HEK293 (cell line): Measurements from ENCODE around the gene GLOD4.
A peak's percentile ranks its signal among the peaks of the same experiment; 100 is the strongest.

Experiments
- CTCF ChIA-PET: fragments of 350-600 bp; formaldehyde crosslinking; extraction: SDS; loops from one replicate; lab custom pipeline; 2021; ENCODE audit warnings: antibody characterized with exemption; lab: Yijun Ruan, JAX
- POLR2A ChIA-PET: fragments of 300-600 bp; formaldehyde crosslinking; extraction: SDS; loops from one replicate; lab custom pipeline; 2020; ENCODE audit warnings: antibody characterized with exemption, inconsistent platforms; lab: Yijun Ruan, JAX
- H3K27ac ChIP-seq: fragments of 200-500 bp; sonication (Bioruptor generic); 2 replicates; pipeline ENCODE4 v1.5.1; 2014; ENCODE audit warnings: low read depth, low read length, control low read depth, inconsistent platforms; ENCODE audit errors: extremely low read depth
- H3K36me3 ChIP-seq, 2 experiments: fragments of 200-500 bp in 1 of 2; sonication (Bioruptor generic) in 1 of 2; 1 replicate in 1 of 2; 2 replicates in 1 of 2; pipeline ENCODE4 v1.5.1; 2014 to 2017; ENCODE audit warnings: inconsistent platforms in 2 of 2, low read length in 2 of 2; ENCODE audit not compliant: control insufficient read depth in 2 of 2, insufficient read depth in 1 of 2
- H3K4me1 ChIP-seq: fragments of 200-500 bp; sonication (Bioruptor generic); 2 replicates; pipeline ENCODE4 v1.5.1; 2014; ENCODE audit warnings: mild to moderate bottlenecking, low read length, inconsistent platforms; ENCODE audit not compliant: control insufficient read depth, insufficient read depth
- H3K4me3 ChIP-seq: 2 replicates; pipeline ENCODE4 v1.5.1; 2011; ENCODE audit warnings: low read depth, mild to moderate bottlenecking, control low read depth, low read length, moderate library complexity
- H3K9me3 ChIP-seq: fragments of 200-500 bp; sonication (Bioruptor generic); 2 replicates; pipeline ENCODE4 v1.5.1; 2014; ENCODE audit warnings: low read depth, low read length, inconsistent platforms; ENCODE audit not compliant: control insufficient read depth, insufficient read depth
- PRDM6 ChIP-seq: fragments of 450-650 bp; formaldehyde crosslinking; IDR thresholded peaks from 2 replicates; pipeline ENCODE4 v1.5.1; 2017; ENCODE audit warnings: missing biosample characterization, missing genetic modification characterization
- SALL2 ChIP-seq: fragments of 450-650 bp; formaldehyde crosslinking; IDR thresholded peaks from 2 replicates; pipeline ENCODE4 v1.5.0; 2017; ENCODE audit warnings: missing biosample characterization, mild to moderate bottlenecking, missing genetic modification characterization, borderline replicate concordance
- YY2 ChIP-seq: fragments of 450-650 bp; formaldehyde crosslinking; IDR thresholded peaks from 2 replicates; pipeline ENCODE4 v1.5.1; 2016; ENCODE audit warnings: missing biosample characterization, missing genetic modification characterization
- ZNF112 ChIP-seq: fragments of 450-650 bp; formaldehyde crosslinking; IDR thresholded peaks from 2 replicates; pipeline ENCODE4 v1.5.0; 2017; ENCODE audit warnings: missing biosample characterization, missing genetic modification characterization
- ZNF146 ChIP-seq: fragments of 450-650 bp; formaldehyde crosslinking; IDR thresholded peaks from 2 replicates; pipeline ENCODE4 v1.5.1; 2016; ENCODE audit warnings: missing biosample characterization, missing genetic modification characterization
- ZNF214 ChIP-seq: fragments of 450-650 bp; formaldehyde crosslinking; IDR thresholded peaks from 2 replicates; pipeline ENCODE4 v1.5.1; 2017; ENCODE audit warnings: missing biosample characterization, mild to moderate bottlenecking, missing genetic modification characterization, borderline replicate concordance
- ZNF223 ChIP-seq: fragments of 450-650 bp; formaldehyde crosslinking; IDR thresholded peaks from 2 replicates; pipeline ENCODE4 v1.5.1; 2016; ENCODE audit warnings: missing biosample characterization, missing genetic modification characterization
- ZNF239 ChIP-seq: fragments of 450-650 bp; formaldehyde crosslinking; IDR thresholded peaks from 2 replicates; pipeline ENCODE4 v1.5.1; 2016; ENCODE audit warnings: missing biosample characterization, missing genetic modification characterization
- ZNF266 ChIP-seq: fragments of 450-650 bp; formaldehyde crosslinking; IDR thresholded peaks from 2 replicates; pipeline ENCODE4 v1.5.1; 2016; ENCODE audit warnings: missing biosample characterization, missing genetic modification characterization, low read depth
- ZNF280D ChIP-seq: fragments of 450-650 bp; formaldehyde crosslinking; IDR thresholded peaks from 2 replicates; pipeline ENCODE4 v1.5.1; 2016; ENCODE audit warnings: missing biosample characterization, missing genetic modification characterization
- ZNF324 ChIP-seq: fragments of 450-650 bp; formaldehyde crosslinking; IDR thresholded peaks from 2 replicates; pipeline ENCODE4 v1.5.1; 2016; ENCODE audit warnings: missing biosample characterization, missing genetic modification characterization
- ZNF341 ChIP-seq: fragments of 450-650 bp; formaldehyde crosslinking; IDR thresholded peaks from 2 replicates; pipeline ENCODE4; 2016; ENCODE audit warnings: low read depth, missing biosample characterization, missing genetic modification characterization
- ZNF362 ChIP-seq: fragments of 450-650 bp; formaldehyde crosslinking; IDR thresholded peaks from 2 replicates; pipeline ENCODE4 v1.5.1; 2016; ENCODE audit warnings: missing biosample characterization, missing genetic modification characterization
- ZNF433 ChIP-seq: fragments of 450-650 bp; formaldehyde crosslinking; IDR thresholded peaks from 2 replicates; pipeline ENCODE4 v1.5.1; 2016; ENCODE audit warnings: missing biosample characterization, missing genetic modification characterization, low read depth
- ZNF501 ChIP-seq: fragments of 450-650 bp; formaldehyde crosslinking; IDR thresholded peaks from 2 replicates; pipeline ENCODE4 v1.5.1; 2016; ENCODE audit warnings: missing biosample characterization, missing genetic modification characterization
- ZNF549 ChIP-seq: fragments of 450-650 bp; IDR thresholded peaks from 2 replicates; pipeline ENCODE4 v1.5.1; 2018; ENCODE audit warnings: missing biosample characterization, missing genetic modification characterization, mild to moderate bottlenecking, inconsistent platforms, moderate library complexity
- ZNF560 ChIP-seq: fragments of 450-650 bp; formaldehyde crosslinking; IDR thresholded peaks from 2 replicates; pipeline ENCODE4 v1.5.1; 2017; ENCODE audit warnings: missing biosample characterization, missing genetic modification characterization, borderline replicate concordance
- ZNF629 ChIP-seq: fragments of 450-650 bp; formaldehyde crosslinking; IDR thresholded peaks from 2 replicates; pipeline ENCODE4 v1.5.1; 2017; ENCODE audit warnings: missing biosample characterization, missing genetic modification characterization
- ZNF664 ChIP-seq: fragments of 450-650 bp; formaldehyde crosslinking; IDR thresholded peaks from 2 replicates; pipeline ENCODE4 v1.5.1; 2016; ENCODE audit warnings: missing biosample characterization, missing genetic modification characterization
- ZNF785 ChIP-seq: fragments of 450-650 bp; formaldehyde crosslinking; IDR thresholded peaks from 2 replicates; pipeline ENCODE4 v1.5.1; 2016; ENCODE audit warnings: missing biosample characterization, missing genetic modification characterization
- ZSCAN18 ChIP-seq: fragments of 450-650 bp; formaldehyde crosslinking; IDR thresholded peaks from 2 replicates; pipeline ENCODE4 v1.5.1; 2016; ENCODE audit warnings: missing biosample characterization, missing genetic modification characterization
- ZSCAN30 ChIP-seq: fragments of 450-650 bp; IDR thresholded peaks from 2 replicates; pipeline ENCODE4 v1.5.1; 2018; ENCODE audit warnings: missing biosample characterization, mild to moderate bottlenecking, missing genetic modification characterization, moderate library complexity
- TF ChIP-seq, protein P1 (sequence below): fragments of 450-650 bp; formaldehyde crosslinking; IDR thresholded peaks from 2 replicates; pipeline ENCODE4 v1.5.1; 2016; ENCODE audit warnings: missing biosample characterization, missing genetic modification characterization
- TF ChIP-seq, protein P2 (sequence below): fragments of 450-650 bp; formaldehyde crosslinking; IDR thresholded peaks from 2 replicates; pipeline ENCODE4 v1.5.1; 2016; ENCODE audit warnings: missing biosample characterization, missing genetic modification characterization

The GLOD4 gene

GRCh38 chr17:781805-782731 is at the start of gene GLOD4, which contains the start of gene MRM3:
TSS of gene GLOD4 (minus strand) at chr17:782280. CDS start at chr17:782255, 25 bp downstream.
TSS of gene MRM3 (plus strand) at chr17:782353. CDS start at chr17:782379, 26 bp downstream.
- POLR2A ChIA-PET = interaction anchor here (0.5 to 2.5 kb wide), 18 partner anchors 10 to 215 kb away, joined by 3 to 28 read pairs (median 4); partner anchors contain the start of genes NXN and TIMM22
- CTCF ChIA-PET = interaction anchor here (0.5 to 2.7 kb wide), 15 partner anchors 13 to 551 kb away, joined by 3 to 28 read pairs (median 4); partner anchors contain the start of genes NXN and TIMM22
- H3K4me1 ChIP-seq = peaks cover 7% of the 10 kb centered on the region
- peaks cover 31 to 57% of the 10 kb centered on the region in 2 experiments for H3K36me3 ChIP-seq
- H3K4me3 ChIP-seq = peak within 1 kb of the TSS; percentile 88
- peak within 1 kb of the TSS; percentile 75 for H3K27ac ChIP-seq
- no peaks in the 10 kb centered on the region for H3K9me3 ChIP-seq
- TF ChIP-seq ZNF266 (tag by site-specific recombination) (no peak), ZNF239 (tag by site-specific recombination) (no peak), ZSCAN30 (tag by site-specific recombination) (peak; percentile 68; the same call in 1 of the 2 replicates), ZNF560 (tag by site-specific recombination) (no peak), ZNF501 (tag by site-specific recombination) (peak; percentile 97), ZNF785 (0 out of 2 replicates have a peak, but pooled peaks have one; percentile 71), ZNF341 (peak; percentile 60), ZNF324 (tag by site-specific recombination) (peak; percentile 95), ZNF146 (tag by site-specific recombination) (peak; percentile 43; the same call in 1 of the 2 replicates), ZNF362 (tag by site-specific recombination) (no peak), ZNF112 (no peak), PRDM6 (tag by site-specific recombination) (no peak), ZSCAN18 (tag by site-specific recombination) (peak; percentile 57; the same call in 1 of the 2 replicates), YY2 (tag by site-specific recombination) (peak; percentile 100), ZNF629 (peak; percentile 99), ZNF549 (tag by site-specific recombination) (no peak), ZNF214 (tag by site-specific recombination) (no peak), ZNF664 (tag by site-specific recombination) (no peak), ZNF223 (tag by site-specific recombination) (peak; percentile 78; the same call in 1 of the 2 replicates), SALL2 (tag by site-specific recombination) (no peak), ZNF280D (tag by site-specific recombination) (no peak), ZNF433 (tag by site-specific recombination) (no peak)
- TF ChIP-seq, protein P1, sequence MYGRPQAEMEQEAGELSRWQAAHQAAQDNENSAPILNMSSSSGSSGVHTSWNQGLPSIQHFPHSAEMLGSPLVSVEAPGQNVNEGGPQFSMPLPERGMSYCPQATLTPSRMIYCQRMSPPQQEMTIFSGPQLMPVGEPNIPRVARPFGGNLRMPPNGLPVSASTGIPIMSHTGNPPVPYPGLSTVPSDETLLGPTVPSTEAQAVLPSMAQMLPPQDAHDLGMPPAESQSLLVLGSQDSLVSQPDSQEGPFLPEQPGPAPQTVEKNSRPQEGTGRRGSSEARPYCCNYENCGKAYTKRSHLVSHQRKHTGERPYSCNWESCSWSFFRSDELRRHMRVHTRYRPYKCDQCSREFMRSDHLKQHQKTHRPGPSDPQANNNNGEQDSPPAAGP (tag by site-specific recombination) = peak; percentile 93; the same call in 1 of the 2 replicates
- TF ChIP-seq, protein P2, sequence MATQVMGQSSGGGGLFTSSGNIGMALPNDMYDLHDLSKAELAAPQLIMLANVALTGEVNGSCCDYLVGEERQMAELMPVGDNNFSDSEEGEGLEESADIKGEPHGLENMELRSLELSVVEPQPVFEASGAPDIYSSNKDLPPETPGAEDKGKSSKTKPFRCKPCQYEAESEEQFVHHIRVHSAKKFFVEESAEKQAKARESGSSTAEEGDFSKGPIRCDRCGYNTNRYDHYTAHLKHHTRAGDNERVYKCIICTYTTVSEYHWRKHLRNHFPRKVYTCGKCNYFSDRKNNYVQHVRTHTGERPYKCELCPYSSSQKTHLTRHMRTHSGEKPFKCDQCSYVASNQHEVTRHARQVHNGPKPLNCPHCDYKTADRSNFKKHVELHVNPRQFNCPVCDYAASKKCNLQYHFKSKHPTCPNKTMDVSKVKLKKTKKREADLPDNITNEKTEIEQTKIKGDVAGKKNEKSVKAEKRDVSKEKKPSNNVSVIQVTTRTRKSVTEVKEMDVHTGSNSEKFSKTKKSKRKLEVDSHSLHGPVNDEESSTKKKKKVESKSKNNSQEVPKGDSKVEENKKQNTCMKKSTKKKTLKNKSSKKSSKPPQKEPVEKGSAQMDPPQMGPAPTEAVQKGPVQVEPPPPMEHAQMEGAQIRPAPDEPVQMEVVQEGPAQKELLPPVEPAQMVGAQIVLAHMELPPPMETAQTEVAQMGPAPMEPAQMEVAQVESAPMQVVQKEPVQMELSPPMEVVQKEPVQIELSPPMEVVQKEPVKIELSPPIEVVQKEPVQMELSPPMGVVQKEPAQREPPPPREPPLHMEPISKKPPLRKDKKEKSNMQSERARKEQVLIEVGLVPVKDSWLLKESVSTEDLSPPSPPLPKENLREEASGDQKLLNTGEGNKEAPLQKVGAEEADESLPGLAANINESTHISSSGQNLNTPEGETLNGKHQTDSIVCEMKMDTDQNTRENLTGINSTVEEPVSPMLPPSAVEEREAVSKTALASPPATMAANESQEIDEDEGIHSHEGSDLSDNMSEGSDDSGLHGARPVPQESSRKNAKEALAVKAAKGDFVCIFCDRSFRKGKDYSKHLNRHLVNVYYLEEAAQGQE (tag by site-specific recombination) = peak; percentile 28
